Ovary (tissue), 9 donors: ENCODE measurements around the gene KCNAB1. TPM values are rescaled to one million over a fixed set of nuclear protein-coding genes. Genes with fewer than 3 reads are reported as not detected.
"Not testable (repeated sequence)": the region's sequence is repeated elsewhere in the genome, so short reads cannot be mapped to it uniquely, and the experiment has no call there.

ENCODE experiments used
- DNase-seq, 5 donors: peaks; one replicate each; pipeline ENCODE4 v3.0.0-alpha.2; 2019 to 2020
- H3K27ac ChIP-seq, 2 donors: fragments of 200-600 bp; one replicate each; pipeline versions ENCODE4 v1.5.1 to v1.8.0; 2019 to 2022
- H3K27me3 ChIP-seq: fragments of 200-600 bp; one replicate; pipeline ENCODE4 v1.8.0; 2022
- H3K36me3 ChIP-seq: fragments of 200-600 bp; sonication (generic); one replicate; pipeline ENCODE4 v1.5.1; 2019
- H3K4me1 ChIP-seq: one replicate; pipeline ENCODE4 v1.8.1; 2013; ENCODE audit warnings: mild to moderate bottlenecking, moderate library complexity; ENCODE audit not compliant: insufficient read depth
- H3K4me3 ChIP-seq: fragments of 200-600 bp; sonication (generic); one replicate; pipeline ENCODE4 v1.5.1; 2017
- H3K9me3 ChIP-seq, 2 donors: fragments of 200-600 bp in 1 of 2; sonication (generic) in 1 of 2; one replicate each; pipeline versions ENCODE4 v1.5.1 to v1.8.1; 2013 to 2019; ENCODE audit warnings: mild to moderate bottlenecking in 1 of 2, moderate library complexity in 1 of 2
- CTCF ChIP-seq, 3 donors: fragments of 450-650 bp in 2 of 3; fragments of 200-600 bp in 1 of 3; IDR thresholded peaks; one replicate each; pipeline versions ENCODE4 v1.5.1 to v1.8.0; 2016 to 2022; ENCODE audit warnings: antibody characterized with exemption in 3 of 3, mild to moderate bottlenecking in 1 of 3
- EP300 ChIP-seq: sonication (generic); formaldehyde crosslinking; IDR thresholded peaks from one replicate; pipeline ENCODE4 v1.6.1; 2017; ENCODE audit warnings: antibody characterized with exemption
- POLR2A ChIP-seq: fragments of 450-650 bp; IDR thresholded peaks from one replicate; pipeline ENCODE4 v1.6.1; 2017; ENCODE audit warnings: antibody characterized with exemption, mild to moderate bottlenecking, moderate library complexity
- WGBS, 3 donors: extraction: QIAGEN DNeasy Blood & Tissue Kit in 1 of 3; methylation state at CpG; one replicate each; pipeline versions ENCODE4 v1.1.5 to v1.1.7; 2013 to 2017; 5-methylcytosine and 5-hydroxymethylcytosine counted together
- intact Hi-C, 4 donors: fragments of 100-400 bp; cut with DNase I; formaldehyde crosslinking; loops; one replicate each; pipeline versions ENCODE4 v1.11.0 to v1.15.1; 2022 to 2023
- polyA plus RNA-seq, 2 donors: library from polyadenylated mRNA; stranded (reverse); fragments of 200-250 nt in 1 of 2; fragments of 350-450 nt in 1 of 2; fragmentation: Illumina TruSeq in 1 of 2; extraction: RNeasy Lipid Tissue Mini Kit (QIAGEN cat#74804) in 1 of 2; gene quantifications; one replicate each; pipeline ENCODE4 v1.2.3, GENCODE V29; 2013 to 2014
- total RNA-seq, 7 donors: library from RNA; depleted of rRNA in 2 of 7; stranded (reverse); fragments of >200 nt in 2 of 7; fragmentation: NEBNext Ultra II Directional in 3 of 7; extraction: Animal tissue kit (Norgen Biotek cat#: 25700) in 3 of 7; gene quantifications; one replicate each; pipeline versions ENCODE4 v1.1.0 to v1.2.4, GENCODE V29; 2016 to 2023
- donor health status: DM: no; HTN: no; CAD: no; lungs with moderate emphysema.
- donor health status: DM: no; HTN: no; CAD: no.
- donor health status: Bipolar disorder and iron deficiency.
- donor health status: DM: yes; HTN: yes; CAD: no.
- donor health status: DM: no; HTN: no; CAD: no.
- donor health status: DM: yes; HTN: yes; CAD: no.

KCNAB1 gene
- total and polyA plus RNA-seq, 9 donors = 0.60 to 8.0 (median 2.4) TPM

GRCh38 chr3:156184156-156184555, 63.8 kb downstream of the KCNAB1 start:
- H3K27ac ChIP-seq = no peak overlapping the region
- H3K4me3 ChIP-seq = no peak overlapping the region
- H3K27me3 ChIP-seq = no peaks in the 10 kb centered on the region
- no peak for TF ChIP-seq CTCF (IDR thresholded peaks at IDR 0.05)
- TF ChIP-seq EP300 = no peak
- TF ChIP-seq POLR2A = no peak
- no peak for DNase-seq
- H3K4me1 ChIP-seq = no peaks in the 10 kb centered on the region
- 97 to 98% (median 97%) methylated on average over 1 of the region's 1 CpG for WGBS, 3 donors
- intact Hi-C loops = no loop called here
- no peaks in the 10 kb centered on the region for H3K9me3 ChIP-seq
- no peaks in the 10 kb centered on the region for H3K36me3 ChIP-seq

GRCh38 chr3:156187146-156187769, 66.9 kb downstream of the KCNAB1 start:
- Histone ChIP-seq H3K27ac (no peak overlapping the region), H3K9me3 (no peaks in the 10 kb centered on the region), H3K27me3 (no peaks in the 10 kb centered on the region), H3K36me3 (no peaks in the 10 kb centered on the region), H3K4me3 (no peak overlapping the region), H3K4me1 (no peaks in the 10 kb centered on the region)
- WGBS, 3 donors = 80 to 89% (median 84%) methylated on average over 2 of the region's 2 CpGs
- no peak for DNase-seq
- intact Hi-C loops = no loop called here
- no peak for TF ChIP-seq EP300
- no peak for TF ChIP-seq POLR2A
- no peak for TF ChIP-seq CTCF (IDR thresholded peaks at IDR 0.05)

GRCh38 chr3:156188757-156189156, 68.4 kb downstream of the KCNAB1 start:
- no peak overlapping the region for H3K4me3 ChIP-seq
- no peaks in the 10 kb centered on the region for H3K27me3 ChIP-seq
- no peaks in the 10 kb centered on the region for H3K4me1 ChIP-seq
- intact Hi-C loops = no loop called here
- no peak for TF ChIP-seq EP300
- no peak for TF ChIP-seq POLR2A
- no peak for TF ChIP-seq CTCF (IDR thresholded peaks at IDR 0.05)
- 80 to 82% (median 82%) methylated on average over 3 of the region's 3 CpGs for WGBS, 3 donors
- H3K36me3 ChIP-seq = no peaks in the 10 kb centered on the region
- DNase-seq = no peak
- no peaks in the 10 kb centered on the region for H3K9me3 ChIP-seq
- H3K27ac ChIP-seq = no peak overlapping the region

- TF ChIP-seq POLR2A = no peak
- no peak for TF ChIP-seq EP300
- TF ChIP-seq CTCF (IDR thresholded peaks at IDR 0.05) = no peak
Measured at GRCh38 chr3:156189927-156190326, 69.5 kb downstream of the KCNAB1 start.

GRCh38 chr3:156194945-156195344, 74.6 kb downstream of the KCNAB1 start:
- H3K36me3 ChIP-seq, DNase-seq, H3K9me3 ChIP-seq, H3K4me3 ChIP-seq, intact Hi-C loops, H3K27me3 ChIP-seq, H3K27ac ChIP-seq, H3K4me1 ChIP-seq: not testable (repeated sequence)
- 81 to 91% (median 85%) methylated on average over 2 of the region's 2 CpGs for WGBS, 3 donors

More at GRCh38 chr3:156189927-156190326, 69.5 kb downstream of the KCNAB1 start:
- 79 to 92% (median 88%) methylated on average over 5 of the region's 5 CpGs for WGBS, 3 donors
- no peak overlapping the region for H3K4me3 ChIP-seq
- H3K36me3 ChIP-seq = no peaks in the 10 kb centered on the region
- H3K9me3 ChIP-seq = no peaks in the 10 kb centered on the region
- intact Hi-C loops = no loop called here
- no peaks in the 10 kb centered on the region for H3K27me3 ChIP-seq
- no peak for DNase-seq
- H3K27ac ChIP-seq = no peak overlapping the region
- no peaks in the 10 kb centered on the region for H3K4me1 ChIP-seq

- H3K4me1 ChIP-seq, H3K9me3 ChIP-seq, H3K27me3 ChIP-seq, DNase-seq, H3K27ac ChIP-seq, H3K4me3 ChIP-seq, intact Hi-C loops, H3K36me3 ChIP-seq: not testable (repeated sequence)
- WGBS, 3 donors = 77 to 88% (median 83%) methylated on average over 3 of the region's 3 CpGs
Measured at GRCh38 chr3:156197152-156197551, 76.8 kb downstream of the KCNAB1 start.
